ENCODE data around the gene DUSP7. TPM values are rescaled to one million over a fixed set of nuclear protein-coding genes. Genes with fewer than 3 reads are reported as not detected.
A peak's percentile ranks its signal among the peaks of the same experiment; 100 is the strongest.

Gene DUSP7
- total RNA-seq, 4 donors from 2014 or later = 10.2 to 18.1 (median 14.7) TPM

GRCh38 chr3:52020796-52021195, 35.6 kb downstream of the DUSP7 start:
- Histone ChIP-seq H3K9me3 (no peaks in the 10 kb centered on the region), H3K36me3 (no peaks in the 10 kb centered on the region), H3K27me3 (no peaks in the 10 kb centered on the region), H3K27ac (peak overlapping the region in 3 of 4 donors; percentile 73 to 81 (median 74)), H3K4me3 (no peak overlapping the region), H3K4me1 (peaks cover 0 to 92% (median 39%) of the 10 kb centered on the region in 3 donors)
- no peak for ATAC-seq
- TF ChIP-seq POLR2AphosphoS5 (IDR thresholded peaks at IDR 0.05) (no peak), EP300 (IDR thresholded peaks at IDR 0.05) (no peak), CTCF (IDR thresholded peaks at IDR 0.05) (no peak), POLR2A (IDR thresholded peaks at IDR 0.05) (no peak)
- WGBS, 2 donors (ENCODE audit: low coverage in 1 of 2) = no CpG with 5 or more reads among the region's 7 CpGs

DNA sequence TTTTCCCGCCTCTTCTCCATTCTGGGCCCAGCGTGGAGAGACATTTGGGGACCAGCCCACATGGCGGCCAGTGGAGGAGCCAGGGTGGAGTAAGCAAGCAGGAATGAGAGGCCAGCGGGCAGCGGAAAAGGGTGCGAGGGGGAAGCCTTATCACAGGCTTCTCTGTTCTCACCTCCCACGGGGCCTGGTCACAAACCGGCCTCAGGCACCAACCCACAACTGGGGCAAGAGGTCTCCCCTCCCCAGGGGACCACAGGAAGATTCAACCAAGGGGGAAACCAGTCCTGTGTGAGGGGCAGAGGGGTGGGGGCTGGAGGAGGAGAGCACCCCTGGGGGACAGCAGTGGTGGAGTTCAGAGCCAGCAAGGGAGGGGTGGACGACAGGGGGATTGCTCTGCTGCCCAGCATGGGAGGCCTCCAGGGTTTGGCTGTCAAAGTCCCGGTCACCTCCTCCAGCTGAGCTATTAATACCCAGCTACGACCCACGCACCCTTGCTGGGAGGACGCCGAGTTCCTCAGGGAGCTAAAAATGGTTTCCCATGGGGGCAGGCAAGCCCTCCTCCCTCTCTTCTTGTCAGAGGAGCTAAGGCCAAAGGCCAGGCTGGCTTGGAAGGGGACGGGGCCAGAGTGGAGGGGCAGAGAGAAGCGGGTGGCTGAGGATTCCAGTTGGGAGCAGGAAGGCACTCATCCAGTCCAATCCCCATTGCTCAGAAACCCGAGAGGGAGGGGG, 36.9 kb downstream of the DUSP7 start:
- peak; percentile 66 for ATAC-seq
- H3K27me3 ChIP-seq = no peaks in the 10 kb centered on the region
- TF ChIP-seq POLR2AphosphoS5 (IDR thresholded peaks at IDR 0.05) (peak; percentile 86), CTCF (IDR thresholded peaks at IDR 0.05) (no peak)
- no peaks in the 10 kb centered on the region for H3K36me3 ChIP-seq
- H3K9me3 ChIP-seq = no peaks in the 10 kb centered on the region
- no peak overlapping the region for H3K4me3 ChIP-seq
- H3K4me1 ChIP-seq = peaks cover 0 to 79% (median 33%) of the 10 kb centered on the region in 3 donors
- WGBS, 2 donors (ENCODE audit: low coverage in 1 of 2) = 40% methylated on average over 1 of the region's 17 CpGs; no CpG with 5 or more reads in 1 of the 2 donors
- peak overlapping the region; percentile 16 to 81 (median 74) for H3K27ac ChIP-seq

GRCh38 chr3:52018319-52019000, 37.9 kb downstream of the DUSP7 start:
- Histone ChIP-seq H3K27me3 (no peaks in the 10 kb centered on the region), H3K9me3 (no peaks in the 10 kb centered on the region), H3K4me1 (peaks cover 0 to 69% (median 30%) of the 10 kb centered on the region in 3 donors), H3K4me3 (no peak overlapping the region), H3K27ac (peak overlapping the region in 3 of 4 donors; percentile 73 to 81 (median 74)), H3K36me3 (no peaks in the 10 kb centered on the region)
- ATAC-seq = no peak
- no peak for TF ChIP-seq EP300 (IDR thresholded peaks at IDR 0.05)
- TF ChIP-seq POLR2A (IDR thresholded peaks at IDR 0.05) = no peak
- TF ChIP-seq POLR2AphosphoS5 (IDR thresholded peaks at IDR 0.05) = no peak
- TF ChIP-seq CTCF (IDR thresholded peaks at IDR 0.05) = no peak
- WGBS, 2 donors (ENCODE audit: low coverage in 1 of 2) = 97 to 100% methylated on average over 1 to 7 of the region's 21 CpGs

- Histone ChIP-seq H3K27ac (peak overlapping the region in 3 of 4 donors; percentile 22 to 45 (median 41)), H3K9me3 (no peaks in the 10 kb centered on the region), H3K4me3 (no peak overlapping the region), H3K4me1 (peaks cover 0 to 64% (median 23%) of the 10 kb centered on the region in 3 donors), H3K36me3 (no peaks in the 10 kb centered on the region), H3K27me3 (no peaks in the 10 kb centered on the region)
- WGBS, 2 donors (ENCODE audit: low coverage in 1 of 2) = 67% methylated on average over 6 of the region's 11 CpGs; no CpG with 5 or more reads in 1 of the 2 donors
- ATAC-seq = no peak
- no peak for TF ChIP-seq CTCF (IDR thresholded peaks at IDR 0.05)
- no peak for TF ChIP-seq EP300 (IDR thresholded peaks at IDR 0.05)
- no peak for TF ChIP-seq POLR2AphosphoS5 (IDR thresholded peaks at IDR 0.05)
- no peak for TF ChIP-seq POLR2A (IDR thresholded peaks at IDR 0.05)
These were observed 38.8 kb downstream of the DUSP7 start for GRCh38 chr3:52017586-52017985.

Data from gastroesophageal sphincter (tissue), 4 donors.